ENCODE results near the gene NPC1.

DNA sequence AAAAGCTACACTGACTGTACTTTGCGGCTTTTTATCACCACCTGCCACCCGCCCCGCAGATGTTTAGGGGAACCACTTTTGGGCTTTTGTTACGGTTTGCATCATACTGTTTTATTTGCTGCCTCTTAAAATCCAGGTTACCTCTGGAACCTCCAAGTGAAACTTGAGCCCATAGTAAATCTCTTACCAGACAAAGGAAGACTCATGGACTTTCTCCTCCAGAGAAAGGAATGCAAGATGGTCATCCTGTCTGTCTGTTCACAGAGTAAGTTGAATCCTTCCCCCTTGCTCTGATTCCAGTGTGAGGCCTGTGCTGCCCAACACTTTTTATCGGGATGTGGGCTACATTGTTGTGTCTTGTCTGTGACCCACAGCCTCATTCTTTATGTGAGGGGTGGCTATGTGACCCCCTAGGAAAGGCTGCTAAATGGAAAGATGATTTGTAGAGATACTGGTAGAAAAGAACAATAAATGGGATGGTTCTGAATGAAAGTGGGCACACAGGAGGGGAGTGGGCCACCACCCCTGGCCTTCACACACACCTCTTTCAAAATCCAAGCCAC is 59.7 kb downstream of the NPC1 start:
- TF ChIP-seq POLR2A (IDR thresholded peaks at IDR 0.05; ENCODE audit: low read depth, low read length) (no peak), TAF1 (IDR thresholded peaks at IDR 0.05; ENCODE audit: low read depth, low read length) (no peak), POLR2AphosphoS5 (IDR thresholded peaks at IDR 0.05; ENCODE audit: low read depth, low read length) (no peak)
